ENCODE data around the gene ESD.
"Not testable (repeated sequence)": the region's sequence is repeated elsewhere in the genome, so short reads cannot be mapped to it uniquely, and the experiment has no call there.

The ESD gene, protein sequence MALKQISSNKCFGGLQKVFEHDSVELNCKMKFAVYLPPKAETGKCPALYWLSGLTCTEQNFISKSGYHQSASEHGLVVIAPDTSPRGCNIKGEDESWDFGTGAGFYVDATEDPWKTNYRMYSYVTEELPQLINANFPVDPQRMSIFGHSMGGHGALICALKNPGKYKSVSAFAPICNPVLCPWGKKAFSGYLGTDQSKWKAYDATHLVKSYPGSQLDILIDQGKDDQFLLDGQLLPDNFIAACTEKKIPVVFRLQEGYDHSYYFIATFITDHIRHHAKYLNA

DNA sequence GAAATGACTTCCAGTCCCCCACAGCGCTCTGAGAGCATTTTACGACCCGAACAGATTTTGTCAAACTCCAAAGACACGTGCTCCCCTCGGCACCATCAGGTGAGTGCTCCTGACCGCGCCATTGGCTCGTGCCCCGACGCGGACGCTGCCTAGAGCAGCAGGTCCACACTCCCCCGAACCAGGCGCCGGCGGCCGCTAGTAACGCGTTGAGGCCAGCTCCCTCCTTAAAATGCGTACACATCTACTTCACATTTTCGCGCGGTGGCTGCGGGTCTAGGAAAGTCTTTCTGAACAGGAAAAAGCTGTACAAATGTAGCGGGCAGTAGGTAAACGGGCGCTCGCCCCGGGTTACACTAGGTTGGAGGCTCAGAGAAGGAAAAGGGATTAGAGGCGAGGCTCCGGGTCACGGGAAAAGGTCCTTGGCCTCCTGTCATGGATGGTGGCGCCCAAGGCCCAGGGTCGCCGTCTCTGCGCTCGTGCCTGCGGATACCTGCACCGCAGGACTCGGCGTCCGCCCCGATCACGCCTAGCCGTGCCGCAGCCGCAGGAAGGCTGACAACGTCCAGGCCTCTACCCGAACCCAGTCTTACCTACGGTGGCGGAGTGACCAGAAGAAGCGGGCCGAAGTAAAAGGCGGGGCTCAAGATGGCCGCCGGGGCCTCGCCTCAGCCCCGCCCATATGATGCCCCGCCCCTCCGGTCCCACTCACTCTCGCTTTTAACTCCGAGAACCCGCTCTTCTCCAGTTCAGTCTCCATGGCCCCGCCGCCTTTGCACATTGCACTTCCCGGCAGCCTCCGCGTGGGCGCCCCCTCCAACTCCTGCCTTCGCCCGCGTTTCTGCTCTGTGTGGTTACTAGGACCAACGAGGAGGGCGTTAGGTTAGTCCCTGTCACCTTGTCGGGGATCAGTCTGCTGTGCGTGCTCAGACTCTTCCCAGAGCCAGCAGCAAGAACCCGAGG lies at the start of gene ESD:
ESD (minus strand) TSS at position 647 of the 960 bp plus-strand sequence. CDS start 5,748 bp downstream, outside the sequence.
- peak; percentile 87 to 95 for DNase-seq

- no peak for DNase-seq
These were observed 49.8 kb upstream of the ESD start for GRCh38 chr13:46846726-46847125.

GRCh38 chr13:46845146-46845545 lies 48.2 kb upstream of the ESD start:
- DNase-seq: no peak

GRCh38 chr13:46844431-46844830 lies 47.5 kb upstream of the ESD start:
- DNase-seq: no peak

DNA sequence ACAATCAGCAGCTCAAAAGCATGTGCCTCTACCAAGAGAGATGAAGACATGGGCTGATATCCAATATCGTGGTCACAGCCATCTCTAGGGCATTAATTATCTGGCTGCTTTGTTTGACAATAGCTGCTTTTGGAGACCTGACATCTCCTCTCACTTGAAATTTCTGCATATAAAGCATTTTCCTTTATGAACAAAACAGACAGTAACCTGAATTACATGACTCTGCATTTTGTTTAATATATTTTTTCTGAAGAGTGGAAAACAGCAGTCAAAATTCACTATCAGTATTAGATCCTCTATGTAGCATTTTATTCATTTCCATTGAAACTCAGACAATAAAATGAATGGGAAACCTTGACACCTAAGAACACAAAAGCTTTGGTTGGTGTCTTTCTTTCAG lies 42.4 kb upstream of the ESD start:
- no peak for DNase-seq

- DNase-seq: no peak
These were observed 37.7 kb upstream of the ESD start for GRCh38 chr13:46834657-46835056.

- peak; percentile 18 to 92 for DNase-seq
These were observed 34.7 kb upstream of the ESD start for GRCh38 chr13:46831588-46832194.

- no peak for DNase-seq
These were observed 33.5 kb upstream of the ESD start for GRCh38 chr13:46830405-46831005.

DNA sequence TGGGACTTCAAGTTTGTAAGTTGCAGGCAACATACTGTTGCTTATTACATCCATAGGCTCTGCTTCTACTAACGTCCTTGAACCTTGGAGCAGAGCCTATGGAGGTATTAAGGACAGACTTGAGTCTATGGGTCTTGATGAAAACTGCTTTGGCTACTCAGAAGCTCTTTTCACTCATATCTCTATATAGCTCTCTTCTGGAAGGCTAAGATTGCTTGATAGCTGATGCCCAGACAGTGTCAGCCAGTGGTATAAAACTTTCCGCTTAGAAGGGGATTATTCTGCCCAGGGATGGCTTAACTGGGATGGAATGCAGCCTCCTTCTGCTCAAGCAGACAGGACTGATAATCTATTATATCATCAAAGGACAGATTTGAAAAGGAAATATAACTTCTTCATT lies 25.6 kb upstream of the ESD start:
- no peak for DNase-seq

DNA sequence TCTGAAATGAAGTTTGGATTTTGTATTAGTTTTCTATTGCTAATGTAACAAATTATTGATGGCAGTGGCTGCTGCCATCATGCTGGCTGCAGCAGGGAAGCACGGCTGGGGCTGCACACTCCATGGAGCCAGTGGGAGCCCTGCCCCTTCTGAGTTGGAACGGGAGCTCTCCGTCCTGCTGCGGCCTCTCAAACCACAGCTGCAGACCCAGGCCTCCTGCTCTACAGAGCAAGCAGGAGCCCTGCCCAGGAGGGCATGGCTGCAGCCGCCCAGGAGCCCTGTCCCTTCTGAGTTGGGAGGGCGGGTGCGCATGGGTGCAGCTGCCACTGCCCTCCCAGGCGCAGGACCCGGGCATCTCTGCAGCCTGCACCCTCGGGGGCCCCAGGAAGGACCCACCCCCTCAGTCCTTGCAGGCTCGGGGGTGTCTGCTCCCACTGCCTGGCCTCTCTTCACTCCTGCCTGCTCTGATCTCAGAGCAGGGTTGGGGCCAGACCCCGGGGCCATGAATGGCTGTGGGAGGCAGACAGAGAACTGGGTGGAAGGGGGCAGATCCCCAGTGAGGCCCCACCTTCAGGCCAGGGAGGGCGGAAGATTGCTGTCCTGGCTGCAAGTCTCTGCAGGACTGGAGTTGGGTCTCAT lies 21.0 kb upstream of the ESD start:
- DNase-seq: no peak

GRCh38 chr13:46817095-46817494 lies 20.1 kb upstream of the ESD start:
- no peak for DNase-seq

GRCh38 chr13:46816371-46816770 lies 19.4 kb upstream of the ESD start:
- DNase-seq: no peak

DNA sequence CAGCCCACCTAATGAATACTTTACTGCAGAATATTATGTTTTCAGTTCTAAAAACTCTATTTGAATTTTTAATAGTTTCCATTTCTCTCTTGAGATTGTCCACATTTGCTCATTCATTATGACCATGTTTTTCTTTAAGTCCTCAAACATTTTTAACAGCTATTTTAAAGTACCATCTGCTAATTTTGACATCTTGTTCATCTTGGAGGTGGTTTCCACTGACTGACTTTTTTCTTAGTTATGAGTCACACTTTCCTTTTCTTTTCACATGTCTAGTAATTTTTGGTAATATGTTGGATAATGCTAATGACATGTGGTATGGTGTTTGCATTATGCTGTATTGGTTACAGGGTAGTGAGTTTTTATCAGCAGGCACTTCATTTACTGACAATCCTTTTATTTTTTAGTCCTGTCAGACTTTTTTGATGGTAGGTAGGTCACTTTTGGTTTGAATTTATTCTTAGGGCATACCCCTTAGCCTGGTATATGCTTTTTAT lies 15.4 kb upstream of the ESD start:
- DNase-seq: peak in 1 of 2 donors; percentile 12

DNA sequence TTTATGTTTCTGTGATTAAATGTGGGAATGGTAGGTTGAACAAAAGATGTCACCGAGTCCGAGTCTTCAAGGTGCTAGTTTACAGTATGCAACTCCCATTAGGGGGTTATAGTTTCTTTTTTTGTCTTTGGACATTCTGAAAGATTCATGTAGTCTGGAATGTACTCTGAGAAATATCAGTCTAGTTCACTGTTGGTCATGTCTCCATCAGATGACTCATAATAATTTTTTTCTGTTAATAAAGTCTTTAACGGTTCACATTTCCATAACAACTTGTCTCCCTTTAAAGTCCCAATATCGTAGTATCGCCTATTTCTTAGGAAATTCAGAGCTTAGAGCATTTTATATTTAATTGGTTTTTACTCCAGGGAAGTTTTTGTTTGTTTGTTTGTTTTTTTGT lies 13.5 kb upstream of the ESD start:
- no peak for DNase-seq

DNA sequence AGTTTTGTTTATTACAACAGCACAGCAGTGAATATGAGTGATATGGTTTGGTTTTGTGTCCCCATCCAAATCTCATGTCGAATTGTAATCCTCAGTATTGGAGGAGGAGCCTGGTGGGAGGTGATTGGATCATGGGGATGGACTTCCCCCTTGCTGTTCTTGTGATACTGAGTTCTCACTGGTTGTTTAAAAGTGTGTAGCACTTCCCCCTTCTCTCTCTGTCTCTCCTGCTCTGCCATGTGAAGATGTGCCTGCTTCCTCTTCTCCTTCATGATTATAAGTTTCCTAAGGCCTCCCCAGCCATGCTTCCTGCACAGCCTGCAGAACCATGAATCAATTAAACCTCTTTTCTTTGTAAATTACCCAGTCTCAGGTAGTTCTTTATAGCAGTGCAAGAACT lies 8.0 kb upstream of the ESD start:
- DNase-seq: not testable (repeated sequence)

DNA sequence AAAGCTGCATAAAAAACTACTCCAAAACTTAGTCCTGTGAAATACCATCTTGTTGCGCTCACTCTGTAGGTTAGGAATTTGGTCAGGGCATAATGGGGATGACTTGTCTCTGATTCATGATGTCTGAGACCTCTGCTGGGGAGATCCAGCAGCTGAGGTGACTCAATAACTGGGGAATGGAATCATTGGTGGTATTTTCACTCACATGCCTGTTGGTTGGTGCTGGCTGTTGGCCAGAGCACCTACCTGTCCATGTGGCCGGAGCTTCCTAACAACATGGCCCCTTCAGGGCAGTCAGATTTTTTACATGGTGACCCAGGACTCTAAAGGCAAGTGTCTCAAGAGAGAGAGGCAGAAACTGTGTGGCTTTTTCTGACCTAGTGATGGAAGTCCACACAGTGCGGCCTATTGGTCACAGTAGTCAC lies 7.4 kb upstream of the ESD start:
- DNase-seq: no peak

- DNase-seq: no peak
These were observed 6.6 kb upstream of the ESD start for GRCh38 chr13:46803586-46803985.

DNA sequence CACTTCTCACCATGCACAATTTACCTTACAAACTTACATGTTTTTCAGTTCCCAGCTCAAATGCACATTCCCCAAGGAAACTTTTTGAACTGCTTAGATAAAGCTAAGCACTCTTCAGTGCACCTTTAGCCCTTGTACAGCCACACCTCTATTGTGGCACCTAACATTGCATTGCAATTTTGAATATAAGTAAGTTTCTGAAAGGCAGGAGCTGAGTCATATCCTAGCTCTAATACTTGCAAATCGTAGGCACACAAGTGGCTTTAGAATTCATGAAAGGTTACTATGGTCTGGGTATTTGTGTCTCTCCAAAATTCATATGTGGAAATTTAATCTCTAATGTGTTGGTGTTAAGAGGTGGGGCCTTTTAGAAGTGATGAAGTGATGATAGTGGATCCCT lies 4.9 kb upstream of the ESD start:
- DNase-seq: no peak

DNA sequence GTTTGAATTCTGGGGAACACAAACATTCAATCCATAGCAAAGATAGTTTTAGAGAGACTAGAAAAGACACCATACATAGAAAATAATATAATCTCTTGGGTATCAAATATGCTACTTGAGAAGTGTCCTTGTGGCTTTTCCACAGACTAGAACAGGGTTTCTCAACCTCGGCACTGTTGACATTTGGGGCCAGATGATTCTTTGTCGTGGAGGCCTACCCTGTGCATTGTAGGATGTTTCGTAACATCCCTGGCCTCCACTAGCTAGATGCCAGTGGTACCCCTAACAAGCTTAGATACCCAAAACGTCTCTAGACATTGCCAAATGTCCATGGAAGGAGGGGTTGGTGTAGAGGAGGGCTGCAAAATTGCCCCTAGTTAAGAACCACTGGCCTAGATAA lies 2.2 kb upstream of the ESD start:
- DNase-seq: no peak

GRCh38 chr13:46797501-46798237 lies 708 bp upstream of the ESD start:
- DNase-seq: no peak

DNA sequence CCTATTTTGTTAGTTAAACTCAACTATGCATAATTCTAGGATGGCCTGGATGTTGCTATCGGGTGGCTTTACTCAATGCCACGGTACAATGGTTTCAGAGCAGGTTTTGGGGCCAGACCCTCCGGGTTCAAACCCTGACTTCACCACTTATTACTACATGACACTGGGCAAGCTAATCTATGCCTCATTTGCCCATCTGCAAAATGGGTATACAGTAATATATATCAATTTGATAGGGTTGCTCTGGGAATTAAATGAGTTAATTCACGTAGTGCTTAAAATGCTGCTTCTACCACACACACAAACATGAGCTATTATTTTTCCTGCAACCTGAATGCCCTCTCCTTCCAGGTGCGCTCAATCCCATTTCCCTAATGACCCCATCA lies 839 bp downstream of the ESD start:
- DNase-seq: no peak

DNA sequence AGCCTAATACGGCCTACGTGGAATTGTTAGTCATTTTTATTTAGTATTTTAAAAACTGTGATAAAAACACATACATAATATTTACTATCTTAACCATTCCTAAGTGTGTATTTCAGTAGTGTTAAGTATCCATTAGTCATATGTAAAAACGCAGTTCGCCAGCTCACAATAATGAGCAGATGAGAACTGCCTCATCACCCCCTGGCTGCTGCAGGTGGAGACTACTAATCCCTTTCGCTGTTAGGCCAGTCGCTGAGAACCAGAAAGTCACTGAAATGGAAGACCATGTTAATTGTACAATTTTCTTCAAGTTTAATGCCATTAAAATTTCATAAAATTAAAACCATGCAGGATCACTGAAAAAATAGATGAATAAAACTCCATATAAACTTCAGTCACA lies 1.6 kb downstream of the ESD start:
- no peak for DNase-seq
